Stimulated activated CD8-positive, alpha-beta memory T cell treated with anti-CD3 and anti-CD28 coated beads, Interleukin-7, amount 100 ng/mL, for 24 hours (primary cell): ENCODE results near the gene TRIM71.

ENCODE experiments used
- DNase-seq: peaks from one replicate; pipeline ENCODE4 v3.0.0-alpha.2; 2020; ENCODE audit warnings: low read depth

Gene TRIM71

DNA sequence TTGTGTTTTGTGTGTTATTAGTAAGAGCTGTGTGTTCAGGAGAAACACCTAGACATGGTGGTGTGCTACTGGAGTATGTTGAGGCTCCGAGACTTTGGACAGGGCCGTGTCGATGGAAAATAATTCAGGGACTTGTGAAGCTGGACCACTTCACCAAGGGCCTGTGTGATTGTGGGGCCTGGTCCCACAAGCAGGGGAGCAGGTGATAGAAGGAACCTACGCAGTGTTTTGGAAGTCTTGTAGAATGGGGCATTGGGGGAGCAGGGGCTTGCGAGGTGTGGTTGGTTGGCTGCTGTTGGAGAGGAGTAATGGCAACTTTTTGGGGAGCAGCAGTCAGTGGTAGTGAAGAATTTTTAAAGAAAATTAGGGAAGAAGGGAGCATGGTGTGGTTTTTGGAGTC, 48.7 kb downstream of the TRIM71 start:
- DNase-seq = no peak

DNA sequence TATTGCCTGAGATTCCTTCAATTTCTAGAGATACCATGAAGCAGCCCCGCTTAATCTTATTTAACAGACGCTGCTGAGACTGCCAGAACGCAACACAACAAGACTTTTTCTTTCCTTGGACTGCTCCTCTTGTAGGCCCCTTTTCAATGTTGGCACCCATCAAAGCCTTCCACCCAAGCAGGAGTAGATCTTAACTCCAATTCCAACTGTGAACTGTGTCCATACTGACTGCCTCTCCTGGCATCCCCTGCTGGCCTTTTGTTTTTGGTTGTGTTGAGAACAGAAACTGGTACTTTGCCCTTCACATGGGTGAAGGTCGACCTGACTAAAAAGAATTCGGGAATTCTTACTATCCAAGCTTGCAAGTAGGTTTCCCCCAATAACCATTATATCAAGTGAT, 50.2 kb downstream of the TRIM71 start:
- no peak for DNase-seq

DNA sequence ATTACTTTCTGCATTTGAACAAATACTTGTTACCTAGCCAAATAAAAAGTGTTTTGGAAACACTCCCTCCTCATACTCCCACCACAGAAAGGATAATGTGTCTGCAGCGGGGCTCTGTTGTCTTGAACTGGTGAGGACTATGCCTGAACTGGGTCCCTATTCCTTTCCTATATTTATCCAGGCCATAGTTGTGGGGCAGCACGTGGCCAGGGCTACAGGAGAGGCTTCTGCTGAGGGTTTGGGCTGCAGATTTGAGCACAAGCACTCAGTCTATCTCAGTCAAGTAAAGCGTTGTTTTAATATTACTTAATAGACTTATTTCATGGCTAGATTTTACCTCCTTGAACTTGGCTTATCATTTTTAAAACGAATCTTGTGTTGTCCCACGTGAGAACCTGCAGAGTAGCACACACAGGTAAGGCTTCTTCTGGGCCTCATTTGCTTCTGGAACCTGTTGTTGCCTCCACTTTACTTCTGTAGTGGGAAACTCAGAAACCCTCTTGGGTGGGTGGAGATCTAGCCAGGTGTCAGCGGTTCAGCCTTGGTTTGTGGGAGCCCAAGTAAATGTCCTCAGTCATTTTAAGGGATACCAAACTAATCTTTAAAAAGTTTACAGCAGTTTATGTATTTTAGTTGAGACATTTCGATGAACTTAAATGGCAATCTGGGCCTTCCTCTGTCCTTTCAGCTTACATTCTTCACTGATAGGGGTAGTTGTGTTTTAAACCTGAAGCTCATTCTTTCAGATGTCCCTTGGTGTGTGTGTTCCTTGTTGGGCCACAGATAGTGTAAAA, 51.1 kb downstream of the TRIM71 start:
- DNase-seq = no peak

DNA sequence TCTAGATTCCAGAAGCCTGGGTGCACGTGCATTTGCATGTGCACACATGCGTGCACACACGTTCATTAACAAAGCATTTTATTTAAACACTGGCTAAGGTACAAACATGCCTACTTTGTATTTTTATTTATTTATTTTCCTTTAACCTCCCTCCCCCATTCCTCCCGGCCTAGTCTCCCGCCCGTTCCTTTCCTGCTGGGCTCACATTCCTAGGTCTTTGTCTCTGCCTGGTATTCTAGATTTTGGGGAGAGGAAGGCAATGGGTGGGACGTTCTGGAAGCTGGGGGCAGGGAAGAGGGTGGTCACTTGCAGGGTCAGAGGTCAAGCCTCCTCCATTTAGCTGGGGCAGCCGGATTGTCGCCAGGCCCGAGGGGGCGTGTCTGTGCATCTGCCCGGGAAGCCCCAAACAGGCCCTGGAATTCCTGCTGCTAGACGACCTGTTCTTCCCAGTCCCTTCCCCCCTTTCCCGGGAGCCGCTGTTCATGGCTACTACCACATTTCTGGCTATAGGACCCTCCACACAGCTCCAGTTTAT, 51.8 kb downstream of the TRIM71 start:
- no peak for DNase-seq

GRCh38 chr3:32870373-32871095, 52.7 kb downstream of the TRIM71 start:
- DNase-seq = no peak

- no peak for DNase-seq
Measured at GRCh38 chr3:32871273-32871672, 53.5 kb downstream of the TRIM71 start.

DNA sequence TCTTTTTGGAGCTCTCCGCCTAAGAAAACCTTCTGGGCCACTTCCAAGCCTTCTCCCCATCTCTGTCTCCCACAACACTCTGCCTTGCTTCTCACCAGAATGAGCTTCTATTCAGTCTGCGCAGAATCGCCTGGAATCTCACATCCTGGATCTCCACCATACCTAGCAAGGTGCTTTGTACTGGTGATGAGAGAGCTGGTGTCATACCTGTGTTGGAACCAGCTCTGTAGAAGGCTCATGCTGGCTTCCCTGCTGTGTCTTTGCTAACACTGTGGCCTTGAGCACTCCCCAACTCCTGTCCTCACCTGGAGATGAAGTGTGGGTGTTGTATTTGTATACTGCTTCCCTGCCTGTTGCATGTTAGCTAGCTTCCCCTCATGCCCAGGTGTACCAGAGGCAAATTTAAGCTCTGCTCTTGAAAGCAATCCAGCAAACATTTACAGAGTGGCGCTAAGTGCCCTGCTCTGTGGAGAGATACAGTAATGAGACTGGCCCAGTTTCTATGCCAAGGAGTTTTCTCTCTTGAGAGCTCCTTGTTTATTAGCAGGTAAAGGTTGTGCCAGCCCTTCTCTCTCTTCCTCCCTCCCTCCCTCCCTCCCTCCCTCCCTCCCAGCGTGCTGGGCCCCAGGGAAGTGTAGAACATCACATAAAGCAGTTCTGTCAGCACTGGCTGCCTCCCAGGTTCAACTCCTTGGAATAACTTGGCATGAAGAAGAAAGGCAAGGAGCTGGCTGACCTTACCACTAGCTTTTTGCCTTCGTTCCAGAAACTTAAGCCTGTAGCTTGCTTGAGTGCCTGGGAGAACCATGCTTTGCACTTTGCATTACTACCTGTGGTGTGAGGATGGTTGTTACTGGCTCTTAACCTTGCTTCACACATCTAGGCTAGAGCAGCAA, 54.9 kb downstream of the TRIM71 start:
- DNase-seq = no peak

DNA sequence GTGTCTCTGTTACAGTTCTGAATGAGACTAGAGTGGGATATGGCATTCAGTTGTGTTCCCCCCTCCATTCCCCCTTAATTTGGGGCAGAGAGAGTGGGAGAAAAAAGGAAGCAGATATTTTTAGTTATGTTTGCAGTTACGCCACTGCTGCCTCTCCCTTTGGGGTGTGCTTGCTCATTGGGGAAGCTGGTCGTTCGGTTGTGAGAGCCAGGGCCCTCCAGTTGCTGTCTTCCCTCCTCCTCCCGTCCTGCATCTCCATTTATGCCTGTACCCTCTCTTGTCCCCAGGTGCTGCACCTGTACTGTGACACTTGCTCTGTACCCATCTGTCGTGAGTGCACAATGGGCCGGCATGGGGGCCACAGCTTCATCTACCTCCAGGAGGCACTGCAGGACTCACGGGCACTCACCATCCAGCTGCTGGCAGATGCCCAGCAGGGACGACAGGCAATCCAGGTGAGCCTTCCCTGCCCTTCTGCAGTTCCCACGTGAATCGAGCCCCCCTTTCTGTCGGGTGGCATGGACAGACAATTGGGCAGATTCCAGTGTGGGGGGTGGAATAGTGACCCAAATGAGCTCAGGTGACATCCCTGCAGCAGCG, 55.8 kb downstream of the TRIM71 start:
- no peak for DNase-seq

GRCh38 chr3:32876920-32877319, 59.1 kb downstream of the TRIM71 start:
- no peak for DNase-seq

GRCh38 chr3:32877598-32877997, 59.8 kb downstream of the TRIM71 start:
- no peak for DNase-seq

- DNase-seq = no peak
Measured at GRCh38 chr3:32880225-32880624, 62.4 kb downstream of the TRIM71 start.

- DNase-seq = no peak
Measured at GRCh38 chr3:32881624-32882023, 63.8 kb downstream of the TRIM71 start.

GRCh38 chr3:32882189-32882588, 64.4 kb downstream of the TRIM71 start:
- DNase-seq = no peak

- DNase-seq = no peak
Measured at GRCh38 chr3:32882603-32883025, 64.8 kb downstream of the TRIM71 start.

DNA sequence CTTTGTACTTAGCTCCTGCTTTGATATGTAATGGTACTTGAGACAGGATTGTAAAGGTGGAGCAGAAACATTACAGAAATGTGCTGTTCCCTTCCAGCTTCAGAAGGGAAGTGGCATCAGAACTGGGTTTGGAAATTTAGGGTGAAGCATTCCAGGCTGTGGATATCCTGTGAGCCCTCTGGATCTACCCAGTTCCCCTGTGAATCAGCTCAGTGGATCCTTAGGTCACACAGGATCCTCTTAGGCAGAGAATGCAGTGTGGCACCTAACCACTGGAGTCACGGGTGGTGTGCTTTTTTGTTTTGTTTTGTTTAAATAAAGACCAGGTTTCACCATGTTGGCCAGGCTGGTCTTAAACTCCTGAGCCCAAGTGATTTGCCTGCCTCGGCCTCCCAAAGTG, 66.0 kb downstream of the TRIM71 start:
- DNase-seq = no peak

- DNase-seq = no peak
Measured at GRCh38 chr3:32884591-32884990, 66.8 kb downstream of the TRIM71 start.

DNA sequence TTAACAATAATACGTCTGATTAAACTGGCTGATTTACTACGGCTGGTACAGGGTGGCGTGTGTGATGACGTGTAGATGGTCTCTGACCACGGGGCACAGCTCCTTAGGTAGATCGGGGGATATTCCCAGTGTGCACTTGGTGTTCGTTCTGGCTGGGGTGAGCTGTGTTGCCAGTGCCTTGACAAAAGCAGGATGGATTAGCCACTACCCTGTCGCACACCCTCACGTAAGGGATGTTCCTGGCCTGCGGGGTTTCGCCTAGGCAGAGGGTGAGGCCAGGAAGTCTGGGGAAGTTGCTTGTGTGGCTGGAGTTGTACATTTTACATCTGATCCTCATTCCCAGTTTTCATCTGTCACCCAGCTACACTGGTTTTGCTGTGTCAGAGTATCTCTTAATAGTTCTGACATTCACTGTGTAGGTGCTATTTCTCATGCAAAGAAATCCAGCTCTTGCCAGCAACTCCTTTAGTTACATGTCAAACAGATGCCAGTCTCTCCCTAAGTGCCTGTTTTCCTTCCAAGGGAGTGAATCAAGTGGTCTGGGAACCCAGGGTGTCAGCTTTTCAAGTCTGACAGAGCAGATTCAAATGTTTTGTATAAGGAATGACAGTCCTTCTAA, 67.6 kb downstream of the TRIM71 start:
- DNase-seq = no peak

DNA sequence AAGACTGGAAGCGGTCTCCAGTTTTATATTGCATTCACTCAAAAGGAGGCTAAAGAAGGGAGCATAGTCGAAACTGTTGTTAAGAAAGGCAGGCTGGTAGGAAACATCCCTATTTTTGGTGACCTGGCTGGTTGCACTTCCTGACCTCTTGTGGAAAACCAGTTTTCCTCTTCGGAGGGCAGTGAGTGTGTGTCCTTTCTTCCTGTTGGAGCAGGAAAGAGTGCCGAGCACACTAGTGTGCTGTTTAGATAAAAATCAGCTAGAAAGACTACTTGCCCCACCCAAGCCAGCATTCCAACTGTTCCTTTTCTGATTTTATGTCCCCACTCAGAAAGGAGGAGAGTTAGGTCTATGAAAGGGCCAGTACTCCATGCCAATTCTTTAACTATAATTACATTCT, 68.5 kb downstream of the TRIM71 start:
- no peak for DNase-seq

- DNase-seq = no peak
Measured at GRCh38 chr3:32886911-32887310, 69.1 kb downstream of the TRIM71 start.

DNA sequence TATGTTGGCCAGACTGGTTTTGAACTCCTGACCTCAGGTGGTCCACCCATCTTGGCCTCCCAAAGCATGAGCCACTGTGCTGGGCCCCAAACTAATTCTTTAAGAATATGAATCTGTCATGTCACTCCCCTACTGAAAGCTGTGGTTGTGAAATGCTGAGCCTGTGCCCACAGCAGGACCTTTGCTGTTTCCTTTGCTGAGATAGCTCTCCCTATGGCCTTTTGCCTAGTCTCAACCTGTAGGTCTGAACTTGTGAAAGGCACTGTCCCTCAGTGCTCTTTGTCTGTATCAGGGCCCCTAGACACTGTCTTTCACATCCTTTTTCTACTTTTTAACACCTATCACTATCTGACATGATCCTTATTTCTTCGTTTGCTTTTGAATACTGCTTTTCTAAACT, 70.9 kb downstream of the TRIM71 start:
- DNase-seq = no peak
